OCI-LY3 (cell line): Measurements from ENCODE around the gene LYSMD4.

Experiments
- H2AFZ ChIP-seq: fragments of 200-600, 300-600 bp; shearing (Covaris generic); 2 replicates; pipeline ENCODE4 v1.6.0; 2014; ENCODE audit warnings: antibody characterized with exemption, low read depth, low read length
- H3K27ac ChIP-seq: fragments of 200-600, 300-600 bp; sonication (generic); 2 replicates; pipeline ENCODE4 v1.5.1; 2014; ENCODE audit warnings: mild to moderate bottlenecking, low read length, moderate library complexity, mixed read lengths
- H3K27me3 ChIP-seq: fragments of 200-600, 300-600 bp; sonication (generic); 2 replicates; pipeline ENCODE4 v1.6.1; 2014; ENCODE audit warnings: low read depth, low read length, mixed read lengths
- H3K36me3 ChIP-seq: fragments of 200-600, 300-600 bp; sonication (generic); replicated peaks from 2 replicates; pipeline ENCODE3; 2014; ENCODE audit warnings: low read depth, low read length, mixed read lengths
- H3K4me1 ChIP-seq: fragments of 300-600, 200-600 bp; sonication (generic); 2 replicates; pipeline ENCODE4 v1.6.1; 2014; ENCODE audit warnings: low read length, mixed read lengths
- H3K4me2 ChIP-seq: fragments of 200-600, 300-600 bp; sonication (generic); 2 replicates; pipeline ENCODE4 v1.6.1; 2014; ENCODE audit warnings: low read length, mixed read lengths
- H3K4me3 ChIP-seq: fragments of 300-600, 200-600 bp; sonication (generic); 2 replicates; pipeline ENCODE4 v1.5.1; 2014; ENCODE audit warnings: antibody characterized with exemption, mild to moderate bottlenecking, low read length, moderate library complexity
- H3K79me2 ChIP-seq: fragments of 300-600, 200-600 bp; shearing (Covaris generic); 2 replicates; pipeline ENCODE4 v1.6.1; 2014; ENCODE audit warnings: mild to moderate bottlenecking, low read length, mixed read lengths
- H3K9ac ChIP-seq: fragments of 300-600, 200-600 bp; shearing (Covaris generic); 2 replicates; pipeline ENCODE4 v1.6.0; 2014; ENCODE audit warnings: mild to moderate bottlenecking, low read length, moderate library complexity
- H3K9me3 ChIP-seq: fragments of 200-600, 300-600 bp; shearing (Covaris generic); 2 replicates; pipeline ENCODE4 v1.6.1; 2014; ENCODE audit warnings: low read length, mixed read lengths; ENCODE audit not compliant: insufficient read depth
- H4K20me1 ChIP-seq: fragments of 200-600, 300-600 bp; sonication (generic); 2 replicates; pipeline ENCODE4 v1.6.1; 2016; ENCODE audit warnings: low read length, mixed read lengths; ENCODE audit not compliant: insufficient read depth
- CTCF ChIP-seq: fragments of 200-600, 300-600 bp; sonication (generic); IDR thresholded peaks from 2 replicates; pipeline ENCODE4 v1.5.1; 2014; ENCODE audit warnings: antibody characterized with exemption, low read length, low read depth
- EZH2phosphoT487 ChIP-seq: fragments of 200-600 bp; shearing (Covaris generic); IDR thresholded peaks from 2 replicates; pipeline ENCODE4 v1.6.1; 2018; ENCODE audit warnings: antibody characterized with exemption, mixed run types, low read depth

The LYSMD4 gene

GRCh38 chr15:99682455-99682854 is 50.8 kb downstream of the LYSMD4 start:
- Histone ChIP-seq H3K9ac (no peak overlapping the region), H3K4me1 (no peaks in the 10 kb centered on the region), H3K4me2 (no peak overlapping the region), H3K27me3 (no peaks in the 10 kb centered on the region), H3K9me3 (peaks cover 9% of the 10 kb centered on the region), H3K4me3 (no peak overlapping the region), H3K27ac (no peak overlapping the region), H4K20me1 (no peaks in the 10 kb centered on the region), H3K79me2 (no peaks in the 10 kb centered on the region), H3K36me3 (peaks cover 31% of the 10 kb centered on the region), H2AFZ (no peak overlapping the region)
- no peak for TF ChIP-seq EZH2phosphoT487
- no peak for TF ChIP-seq CTCF

- Histone ChIP-seq H3K9ac (no peak overlapping the region), H3K79me2 (no peaks in the 10 kb centered on the region), H3K27me3 (no peaks in the 10 kb centered on the region), H3K9me3 (peaks cover 9% of the 10 kb centered on the region), H3K36me3 (peaks cover 32% of the 10 kb centered on the region), H3K4me2 (no peak overlapping the region), H3K4me3 (no peak overlapping the region), H2AFZ (no peak overlapping the region), H3K4me1 (no peaks in the 10 kb centered on the region), H3K27ac (no peak overlapping the region), H4K20me1 (no peaks in the 10 kb centered on the region)
- TF ChIP-seq CTCF (no peak), EZH2phosphoT487 (no peak)
Measured at GRCh38 chr15:99681990-99682389, 51.2 kb downstream of the LYSMD4 start.

GRCh38 chr15:99680276-99680675 is 53.0 kb downstream of the LYSMD4 start:
- Histone ChIP-seq H3K4me1 (no peaks in the 10 kb centered on the region), H3K27ac (no peak overlapping the region)

GRCh38 chr15:99677540-99678134 is 55.6 kb downstream of the LYSMD4 start:
- TF ChIP-seq CTCF (no peak), EZH2phosphoT487 (no peak)
- Histone ChIP-seq H3K27me3 (no peaks in the 10 kb centered on the region), H3K4me3 (no peak overlapping the region), H3K9ac (no peak overlapping the region), H4K20me1 (no peaks in the 10 kb centered on the region), H3K4me1 (no peaks in the 10 kb centered on the region), H3K9me3 (no peaks in the 10 kb centered on the region), H3K79me2 (no peaks in the 10 kb centered on the region), H3K27ac (no peak overlapping the region), H2AFZ (no peak overlapping the region), H3K36me3 (peaks cover 40% of the 10 kb centered on the region), H3K4me2 (no peak overlapping the region)

More at GRCh38 chr15:99680276-99680675, 53.0 kb downstream of the LYSMD4 start:
- Histone ChIP-seq H3K4me3 (no peak overlapping the region), H3K36me3 (peaks cover 30% of the 10 kb centered on the region), H3K4me2 (no peak overlapping the region), H3K27me3 (no peaks in the 10 kb centered on the region), H3K79me2 (no peaks in the 10 kb centered on the region), H4K20me1 (no peaks in the 10 kb centered on the region), H3K9ac (no peak overlapping the region), H3K9me3 (no peaks in the 10 kb centered on the region), H2AFZ (no peak overlapping the region)
- no peak for TF ChIP-seq CTCF
- no peak for TF ChIP-seq EZH2phosphoT487
